Liver (tissue), 9 donors: ENCODE measurements around the gene SCUBE1. TPM values are rescaled to one million over a fixed set of nuclear protein-coding genes. Genes with fewer than 3 reads are reported as not detected.

ENCODE experiments used
- DNase-seq: peaks from one replicate; pipeline ENCODE4 v3.0.0-alpha.2; 2017; ENCODE audit warnings: low spot score
- H3K27ac ChIP-seq, 2 donors: one replicate each; pipeline ENCODE4 v1.7.0; 2013; ENCODE audit warnings: inconsistent platforms in 2 of 2, low read length in 2 of 2, control low read depth in 1 of 2, low read depth in 1 of 2, mild to moderate bottlenecking in 1 of 2
- H3K27me3 ChIP-seq, 4 donors: one replicate each; pipeline versions ENCODE4 v1.6.1 to v1.7.0; 2013; ENCODE audit warnings: low read length in 3 of 4, inconsistent platforms in 1 of 4, mild to moderate bottlenecking in 1 of 4, moderate library complexity in 1 of 4; ENCODE audit not compliant: control insufficient read depth in 4 of 4, insufficient read depth in 4 of 4
- H3K36me3 ChIP-seq, 4 donors: one replicate each; pipeline versions ENCODE4 v1.6.1 to v1.7.0; 2013; ENCODE audit warnings: low read length in 3 of 4, mild to moderate bottlenecking in 3 of 4, low read depth in 1 of 4, moderate library complexity in 1 of 4; ENCODE audit not compliant: control insufficient read depth in 4 of 4, insufficient read depth in 3 of 4
- H3K4me1 ChIP-seq, 4 donors: one replicate each; pipeline versions ENCODE4 v1.6.1 to v1.7.0; 2013; ENCODE audit warnings: low read length in 3 of 4, mild to moderate bottlenecking in 3 of 4, moderate library complexity in 1 of 4; ENCODE audit not compliant: control insufficient read depth in 4 of 4, insufficient read depth in 4 of 4
- H3K4me3 ChIP-seq, 3 donors: one replicate each; pipeline versions ENCODE4 v1.6.1 to v1.7.0; 2013; ENCODE audit warnings: low read length in 3 of 3, control low read depth in 1 of 3, low read depth in 1 of 3, mild to moderate bottlenecking in 1 of 3
- H3K9ac ChIP-seq, 2 donors: one replicate each; pipeline ENCODE4 v1.7.0; 2013; ENCODE audit warnings: low read length in 2 of 2, mild to moderate bottlenecking in 2 of 2, moderate library complexity in 2 of 2, control low read depth in 1 of 2, low read depth in 1 of 2
- H3K9me3 ChIP-seq, 4 donors: one replicate each; pipeline versions ENCODE4 v1.6.1 to v1.7.0; 2013; ENCODE audit warnings: low read length in 3 of 4; ENCODE audit not compliant: control insufficient read depth in 4 of 4
- ATF3 ChIP-seq: IDR thresholded peaks from 2 replicates; pipeline ENCODE4 v1.6.1; 2016; ENCODE audit warnings: antibody characterized with exemption
- CTCF ChIP-seq: fragments of 150-350 bp; IDR thresholded peaks from 2 replicates; pipeline ENCODE4 v1.5.1; 2017; ENCODE audit warnings: improper control_type of control experiment, low read depth, low read length; ENCODE audit not compliant: missing input control
- EGR1 ChIP-seq, 2 donors: IDR thresholded peaks; 2 replicates each; pipeline ENCODE4 v1.6.1; 2016 to 2018; ENCODE audit warnings: antibody characterized with exemption in 2 of 2, low read depth in 2 of 2
- FOXA1 ChIP-seq: IDR thresholded peaks from 2 replicates; pipeline ENCODE4 v1.6.1; 2016; ENCODE audit warnings: antibody characterized with exemption
- FOXA2 ChIP-seq: IDR thresholded peaks from 2 replicates; pipeline ENCODE4 v1.6.1; 2016; ENCODE audit warnings: antibody characterized with exemption
- GABPA ChIP-seq, 2 donors: IDR thresholded peaks in 1 of 2; conservative IDR thresholded peaks in 1 of 2; 2 replicates each; pipeline ENCODE4 v1.6.1; 2016; ENCODE audit warnings: antibody characterized with exemption in 2 of 2, mild to moderate bottlenecking in 1 of 2, moderate library complexity in 1 of 2
- JUND ChIP-seq, 2 donors: IDR thresholded peaks; 2 replicates each; pipeline ENCODE4 v1.6.1; 2016; ENCODE audit warnings: antibody characterized with exemption in 2 of 2
- REST ChIP-seq: IDR thresholded peaks from 2 replicates; pipeline ENCODE4 v1.6.1; 2016; ENCODE audit warnings: antibody characterized with exemption, mild to moderate bottlenecking
- RXRA ChIP-seq, 2 donors: IDR thresholded peaks; 2 replicates each; pipeline ENCODE4 v1.6.1; 2017 to 2018; ENCODE audit warnings: antibody characterized with exemption in 2 of 2, mild to moderate bottlenecking in 1 of 2
- SP1 ChIP-seq: IDR thresholded peaks from 2 replicates; pipeline ENCODE4 v1.6.1; 2018; ENCODE audit warnings: antibody characterized with exemption, mild to moderate bottlenecking
- TAF1 ChIP-seq: conservative IDR thresholded peaks from 2 replicates; pipeline ENCODE4 v1.6.1; 2016; ENCODE audit warnings: antibody characterized with exemption, mild to moderate bottlenecking
- YY1 ChIP-seq: IDR thresholded peaks from 2 replicates; pipeline ENCODE4 v1.6.1; 2016; ENCODE audit warnings: antibody characterized with exemption, mild to moderate bottlenecking
- WGBS: extraction: QIAGEN DNeasy Blood & Tissue Kit; methylation state at CpG from one replicate; pipeline ENCODE4 v1.1.7; 2013; 5-methylcytosine and 5-hydroxymethylcytosine counted together
- polyA plus RNA-seq, 2 donors: library from polyadenylated mRNA; stranded (reverse) in 1 of 2; unstranded in 1 of 2; fragments of 200-250 nt in 1 of 2; fragments of >200 nt in 1 of 2; fragmentation: Nextera tagmentation in 1 of 2; extraction: Ambion mirVana in 1 of 2; gene quantifications; one replicate each; pipeline versions ENCODE4 v1.2.1 to v1.2.3, GENCODE V29; 2013 to 2015
- total RNA-seq, 2 donors: library from RNA; depleted of rRNA; stranded (reverse); fragments of >200 nt; gene quantifications; one replicate each; pipeline ENCODE4 v1.2.3, GENCODE V29; 2014
- TF ChIP-seq, protein P1 (sequence below): IDR thresholded peaks from 2 replicates; pipeline ENCODE4 v1.6.1; 2016; ENCODE audit warnings: antibody characterized with exemption
- donor health status: healthy.
- donor health status: healthy.
- donor health status: healthy.
- donor health status: healthy.
- donor health status: healthy.

Gene SCUBE1
- total and polyA plus RNA-seq, 4 donors: 0.07 to 0.46 (median 0.08) TPM; not detected in 1

GRCh38 chr22:43168471-43169309 is 174.5 kb downstream of the SCUBE1 start:
- Histone ChIP-seq H3K9ac (no peak overlapping the region), H3K36me3 (peaks cover 9 to 41% (median 14%) of the 10 kb centered on the region in 4 donors), H3K27ac (no peak overlapping the region), H3K9me3 (no peaks in the 10 kb centered on the region), H3K4me3 (no peak overlapping the region), H3K27me3 (no peaks in the 10 kb centered on the region), H3K4me1 (no peaks in the 10 kb centered on the region)
- TF ChIP-seq, protein P1, sequence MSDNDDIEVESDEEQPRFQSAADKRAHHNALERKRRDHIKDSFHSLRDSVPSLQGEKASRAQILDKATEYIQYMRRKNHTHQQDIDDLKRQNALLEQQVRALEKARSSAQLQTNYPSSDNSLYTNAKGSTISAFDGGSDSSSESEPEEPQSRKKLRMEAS: no peak
- TF ChIP-seq TAF1 (no peak), YY1 (no peak), ATF3 (no peak), FOXA1 (no peak), RXRA (IDR thresholded peaks at IDR 0.05) (no peak), FOXA2 (no peak), EGR1 (IDR thresholded peaks at IDR 0.05; ENCODE audit: low read depth in 2 of 2) (no peak), REST (no peak)
- DNase-seq: no peak
- 88% methylated on average over 25 of the region's 25 CpGs for WGBS

GRCh38 chr22:43167001-43167589 is 176.1 kb downstream of the SCUBE1 start:
- Histone ChIP-seq H3K4me3 (no peak overlapping the region), H3K9me3 (no peaks in the 10 kb centered on the region), H3K27ac (no peak overlapping the region), H3K27me3 (no peaks in the 10 kb centered on the region), H3K9ac (no peak overlapping the region), H3K36me3 (peaks cover 0 to 28% (median 9%) of the 10 kb centered on the region in 4 donors), H3K4me1 (no peaks in the 10 kb centered on the region)
- no peak for TF ChIP-seq TAF1
- peak; percentile 74 for DNase-seq
- WGBS: 94% methylated on average over 19 of the region's 19 CpGs

DNA sequence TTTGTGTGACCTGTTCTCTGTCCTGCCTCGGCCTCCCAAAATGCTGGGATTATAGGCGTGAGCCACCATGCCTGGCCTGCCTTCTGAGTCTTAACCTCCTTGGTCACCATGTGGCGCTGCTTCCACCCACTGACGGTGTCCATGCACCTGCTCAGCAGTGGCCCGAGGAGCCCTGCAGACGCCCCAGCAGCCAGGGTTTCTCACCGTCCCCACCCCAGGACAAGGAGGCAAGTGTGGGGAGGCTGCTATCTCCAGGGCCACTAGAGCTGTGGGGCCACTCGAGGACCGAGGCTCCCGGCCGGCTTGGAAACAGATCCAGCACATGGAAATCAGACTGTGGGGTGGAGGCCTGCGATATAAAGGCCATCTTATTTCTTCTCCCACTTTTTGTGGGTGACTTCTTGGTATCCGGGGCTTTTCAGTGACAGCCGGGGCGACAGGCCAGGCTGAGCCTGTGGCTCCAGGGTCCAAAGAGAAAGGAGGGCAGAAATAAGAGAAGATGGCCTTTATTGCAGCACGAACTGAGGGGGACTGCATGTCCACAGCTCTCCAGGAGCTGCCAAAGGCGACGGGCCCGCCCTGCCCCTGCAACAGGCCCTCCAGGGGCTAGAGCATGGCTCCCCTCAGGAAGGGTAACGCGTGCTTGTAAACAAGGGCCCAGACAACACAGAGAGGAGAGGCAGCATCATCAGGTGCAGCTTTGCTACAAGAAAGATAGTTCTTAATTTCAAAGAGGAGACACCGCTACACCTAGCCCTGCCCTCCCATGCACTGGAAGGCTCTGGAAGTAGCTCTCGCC is 176.8 kb downstream of the SCUBE1 start:
- Histone ChIP-seq H3K36me3 (peaks cover 0 to 21% (median 4%) of the 10 kb centered on the region in 4 donors), H3K27me3 (no peaks in the 10 kb centered on the region), H3K9ac (no peak overlapping the region), H3K27ac (no peak overlapping the region), H3K9me3 (no peaks in the 10 kb centered on the region), H3K4me3 (no peak overlapping the region), H3K4me1 (no peaks in the 10 kb centered on the region)
- no peak for DNase-seq
- WGBS: 87% methylated on average over 23 of the region's 23 CpGs
- TF ChIP-seq REST: no peak
- no peak for TF ChIP-seq RXRA (IDR thresholded peaks at IDR 0.05)
- no peak for TF ChIP-seq JUND (IDR thresholded peaks at IDR 0.05)
- no peak for TF ChIP-seq CTCF
- TF ChIP-seq SP1: no peak
- TF ChIP-seq GABPA (IDR thresholded peaks at IDR 0.05 in 1 of 2, conservative IDR thresholded peaks at IDR 0.05 in 1 of 2): no peak
- TF ChIP-seq EGR1 (IDR thresholded peaks at IDR 0.05; ENCODE audit: low read depth in 2 of 2): no peak
